HG03442 (cell line): ENCODE results near the gene ADGRG1.

Experiments
- ATAC-seq: cut with Tn5 transposase; IDR thresholded peaks from one replicate; pipeline ENCODE4 v1.9.1; 2021; ENCODE audit warnings: mild to moderate bottlenecking, moderate library complexity; ENCODE audit not compliant: unreplicated experiment

Gene ADGRG1

DNA sequence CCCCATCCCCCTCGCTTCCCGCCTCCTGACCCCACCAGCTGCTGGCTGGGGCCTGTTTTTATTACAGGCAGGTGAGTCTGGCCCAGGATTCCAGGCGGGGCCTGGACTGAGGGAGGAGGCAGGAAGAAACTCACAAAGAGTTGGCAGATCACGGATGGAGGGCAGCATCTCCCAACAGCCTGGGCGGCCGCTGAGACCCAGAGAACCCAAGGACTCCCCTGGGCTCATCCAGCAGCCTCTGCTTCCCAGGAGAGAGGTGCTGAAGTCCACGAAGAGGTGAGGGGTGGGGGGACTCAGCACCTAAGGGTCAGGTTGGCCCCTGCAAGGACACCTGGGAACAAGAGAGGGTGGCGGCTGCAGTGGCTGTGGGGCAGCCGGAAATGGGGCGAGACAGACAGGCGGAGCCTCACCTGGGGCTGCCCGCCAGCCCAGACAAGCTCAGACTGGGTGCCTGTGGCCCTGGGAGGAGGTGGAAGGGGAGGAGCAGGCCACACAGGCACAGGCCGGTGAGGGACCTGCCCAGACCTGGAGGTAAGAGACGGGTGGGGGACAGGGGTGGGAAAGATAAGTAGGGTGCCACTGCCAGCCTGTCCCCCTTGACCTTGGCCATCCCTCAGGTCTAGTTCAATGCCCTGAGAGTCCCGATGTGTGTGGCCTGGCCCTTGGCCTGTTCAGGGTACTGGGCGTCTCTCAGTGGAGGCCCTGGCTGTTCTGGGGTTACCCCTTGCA, 8.7 kb upstream of the ADGRG1 start:
- ATAC-seq, result no peak

DNA sequence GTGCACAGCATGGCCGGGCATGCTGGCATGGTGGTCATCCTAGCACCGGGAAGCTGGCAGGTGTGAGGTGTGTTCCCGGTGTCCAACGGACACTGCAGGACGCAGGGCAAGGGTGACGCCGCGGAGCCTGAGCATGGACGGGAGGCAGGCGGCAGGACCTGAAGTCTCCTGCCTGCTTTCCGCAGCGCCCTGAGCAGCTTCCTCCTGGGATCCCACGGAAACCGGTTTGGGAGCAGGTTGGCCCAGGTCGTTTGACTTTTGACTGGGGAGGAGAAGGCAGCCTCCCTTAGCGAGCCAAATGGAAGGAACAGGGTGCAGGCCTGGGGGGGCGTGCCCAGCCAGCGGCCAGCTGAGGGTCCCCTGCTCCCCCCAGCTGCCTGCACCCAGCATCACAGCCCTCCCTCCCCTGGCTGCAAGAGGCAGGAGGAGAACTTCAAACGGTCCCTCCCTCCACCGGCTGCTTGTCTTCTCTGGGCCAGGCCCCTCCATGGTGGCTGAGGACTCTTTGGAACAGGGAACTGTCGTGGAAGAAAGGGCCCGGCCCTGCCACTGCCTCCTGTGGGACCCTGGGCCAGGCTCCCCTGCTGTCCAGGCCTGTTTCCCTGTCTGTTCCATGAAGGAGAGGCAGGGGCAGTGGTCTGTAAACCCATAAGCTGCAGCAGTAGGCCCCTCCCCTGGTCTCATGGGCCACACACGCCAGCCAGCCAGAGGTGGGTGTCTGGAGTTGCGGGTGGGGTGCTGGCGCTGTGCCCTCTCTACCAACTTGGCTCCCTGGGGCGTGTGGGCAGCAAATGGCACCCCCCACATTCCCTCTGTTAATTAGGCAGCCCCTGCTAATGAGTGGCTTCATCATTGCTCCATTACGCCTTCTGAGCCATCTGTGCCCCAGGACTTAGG, 7.8 kb upstream of the ADGRG1 start:
- ATAC-seq, result no peak

- ATAC-seq, result no peak
These were observed 6.7 kb upstream of the ADGRG1 start for GRCh38 chr16:57621521-57622271.

- ATAC-seq, result no peak
These were observed 5.8 kb upstream of the ADGRG1 start for GRCh38 chr16:57622361-57623250.

DNA sequence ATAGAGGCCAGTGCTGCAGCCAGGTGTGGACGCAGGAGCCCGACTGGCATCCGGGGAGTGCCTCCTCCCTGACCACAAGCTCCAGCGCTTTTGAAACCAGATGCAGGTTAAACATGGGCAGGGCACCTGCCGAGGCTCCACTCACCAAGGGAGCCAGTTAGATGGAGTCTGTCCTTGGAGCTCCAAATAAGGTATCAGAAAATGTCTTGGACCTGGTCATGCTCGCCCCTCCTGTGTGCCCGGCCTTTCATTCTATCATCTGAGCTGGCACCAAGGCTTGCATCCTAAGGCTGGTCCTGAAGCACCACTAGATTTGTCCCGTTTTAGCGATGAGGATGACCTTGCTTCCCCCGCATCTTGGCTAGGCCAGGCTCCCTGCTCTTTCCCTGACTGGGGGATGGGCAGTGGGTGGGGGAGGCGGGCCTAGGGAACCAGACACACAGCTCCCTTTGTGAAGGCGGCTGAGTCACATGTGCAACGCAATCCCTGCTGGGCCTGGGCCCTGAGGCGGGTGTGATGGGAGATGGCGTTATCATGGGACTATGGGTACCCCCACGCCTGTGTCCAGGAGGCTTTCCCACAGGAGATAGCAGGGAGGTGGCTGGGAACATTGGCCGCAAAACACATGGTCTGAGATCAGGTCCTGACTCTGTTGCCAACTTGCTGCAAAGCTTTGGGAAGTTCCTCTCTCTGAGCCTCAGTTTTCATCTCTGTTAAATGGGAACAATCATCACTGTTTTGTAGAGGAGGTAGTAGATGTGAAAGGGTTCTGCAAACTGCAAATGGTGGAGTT, 5.0 kb upstream of the ADGRG1 start:
- ATAC-seq, result no peak

DNA sequence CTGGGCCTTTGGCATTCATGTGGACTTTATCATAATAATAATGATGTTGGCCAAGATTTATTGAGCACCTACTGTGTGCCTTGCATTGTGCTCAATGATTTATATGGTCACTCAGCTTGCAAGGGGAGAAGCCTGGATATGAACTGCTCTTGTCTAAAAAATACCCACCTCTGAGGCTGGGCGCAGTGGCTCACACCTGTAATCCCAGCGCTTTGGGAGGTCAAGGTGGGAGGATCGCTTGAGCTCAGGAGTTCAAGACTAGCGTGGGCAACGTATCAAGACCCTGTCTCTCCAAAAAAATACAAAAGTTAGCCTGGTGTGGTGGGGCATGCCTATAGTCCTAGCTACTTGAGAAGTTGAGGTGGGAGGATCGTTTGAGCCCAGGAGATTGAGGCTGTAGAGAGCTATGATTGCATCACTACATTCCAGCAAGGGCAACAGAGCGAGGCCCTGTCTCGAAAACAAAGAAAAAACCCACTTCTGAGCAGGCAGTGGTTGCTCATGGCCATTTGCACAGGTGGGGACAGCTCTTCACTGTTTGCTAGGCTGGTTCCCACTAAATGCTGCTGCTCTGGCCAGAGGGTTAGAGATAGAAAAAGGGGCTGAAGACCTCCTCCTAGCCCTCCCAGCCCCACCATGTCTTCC, 4.3 kb upstream of the ADGRG1 start:
- no peak for ATAC-seq

- ATAC-seq, result no peak
These were observed 3.5 kb upstream of the ADGRG1 start for GRCh38 chr16:57624806-57625500.

DNA sequence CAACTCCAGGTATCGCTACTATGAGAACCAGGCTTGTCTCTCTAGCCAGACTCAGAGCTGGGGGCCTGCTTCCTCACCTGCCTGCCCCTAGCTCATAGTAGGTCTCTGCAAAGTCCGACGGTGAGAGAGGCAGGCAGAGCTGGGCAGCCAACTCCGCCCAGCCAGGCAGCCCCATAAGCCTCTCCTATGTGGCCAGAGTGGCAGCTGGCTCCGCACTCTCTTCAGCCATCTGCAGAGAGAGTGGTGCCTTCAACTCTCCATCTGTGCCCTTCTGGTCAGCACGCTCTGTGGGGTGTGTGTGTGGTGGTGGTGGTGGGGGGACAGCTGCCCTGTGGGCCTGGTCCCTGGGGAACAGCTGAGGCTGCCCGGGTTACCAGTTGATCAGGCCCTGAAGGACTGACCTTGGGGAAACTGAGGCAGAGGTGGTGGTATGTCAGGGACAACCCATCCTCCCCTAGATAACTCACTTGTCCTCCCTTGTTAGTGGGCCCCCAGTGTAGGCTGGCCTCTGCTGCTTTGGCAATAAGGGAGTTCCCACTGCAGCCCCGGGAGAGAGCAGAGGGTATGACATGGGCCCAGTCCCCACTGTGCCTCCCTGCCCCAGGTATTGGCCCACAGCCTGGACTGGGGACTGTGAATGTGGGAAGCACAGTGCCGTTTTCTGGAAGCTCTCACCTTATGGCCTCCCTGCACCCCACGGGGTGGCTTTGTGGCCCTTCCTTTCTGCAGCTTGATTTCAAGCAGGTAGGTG, 1.8 kb upstream of the ADGRG1 start:
- no peak for ATAC-seq

GRCh38 chr16:57627184-57627871, 1.1 kb upstream of the ADGRG1 start:
- ATAC-seq, result no peak

DNA sequence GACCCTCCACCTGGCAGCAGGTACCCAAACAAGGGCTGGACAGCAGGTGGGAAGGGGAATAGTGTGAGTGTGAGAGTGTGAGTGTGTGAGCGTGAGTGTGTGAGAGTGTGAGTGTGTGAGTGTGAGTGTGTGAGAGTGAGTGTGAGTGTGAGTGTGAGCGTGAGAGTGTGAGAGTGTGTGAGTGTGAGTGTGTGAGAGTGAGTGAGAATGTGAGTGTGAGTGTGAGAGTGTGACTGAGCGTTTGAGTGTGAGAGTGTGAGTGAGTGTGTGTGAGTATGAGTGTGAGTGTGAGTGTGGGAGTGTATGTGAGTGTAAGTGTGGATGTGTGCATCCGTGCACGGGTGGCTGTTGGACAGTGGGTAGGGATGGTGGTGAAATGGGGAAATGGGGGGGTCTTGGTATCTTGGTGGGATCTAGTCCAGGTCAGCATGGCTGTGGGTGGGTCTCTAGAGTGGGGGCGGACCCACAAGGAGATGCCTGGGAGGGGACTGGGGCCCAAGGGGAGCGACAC, 408 bp downstream of the ADGRG1 start:
- no peak for ATAC-seq

GRCh38 chr16:57629516-57630406, 1.3 kb downstream of the ADGRG1 start:
- ATAC-seq, result no peak

- ATAC-seq, result no peak
These were observed 2.0 kb downstream of the ADGRG1 start for GRCh38 chr16:57630407-57630797.

GRCh38 chr16:57630931-57631845, 2.8 kb downstream of the ADGRG1 start:
- ATAC-seq, result no peak

DNA sequence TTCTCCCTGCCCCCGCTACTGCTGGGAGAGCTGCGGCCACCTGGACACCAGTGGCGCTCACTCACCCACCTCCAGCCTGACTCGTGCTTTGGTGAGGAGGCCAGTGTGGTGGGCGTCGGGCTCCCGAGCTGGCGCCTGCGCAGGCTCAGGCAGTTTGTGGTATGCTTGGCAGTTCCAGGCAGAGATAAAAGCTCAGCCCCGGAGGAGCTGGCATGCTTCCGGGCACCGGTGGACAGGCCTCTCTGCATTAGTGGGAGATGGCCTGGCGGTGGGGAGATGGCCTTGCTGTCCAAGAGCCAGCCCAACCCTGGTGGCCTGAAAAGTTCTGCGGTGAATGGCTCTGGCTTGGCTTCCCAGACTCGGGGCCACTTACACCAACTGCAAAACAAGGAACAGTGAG, 4.1 kb downstream of the ADGRG1 start:
- ATAC-seq, result no peak
